Measurements from ENCODE around the gene CDCP2. TPM values are rescaled to one million over a fixed set of nuclear protein-coding genes. Genes with fewer than 3 reads are reported as not detected.

The CDCP2 gene
- total RNA-seq, 1 experiment from 2014 or later = not detected

DNA sequence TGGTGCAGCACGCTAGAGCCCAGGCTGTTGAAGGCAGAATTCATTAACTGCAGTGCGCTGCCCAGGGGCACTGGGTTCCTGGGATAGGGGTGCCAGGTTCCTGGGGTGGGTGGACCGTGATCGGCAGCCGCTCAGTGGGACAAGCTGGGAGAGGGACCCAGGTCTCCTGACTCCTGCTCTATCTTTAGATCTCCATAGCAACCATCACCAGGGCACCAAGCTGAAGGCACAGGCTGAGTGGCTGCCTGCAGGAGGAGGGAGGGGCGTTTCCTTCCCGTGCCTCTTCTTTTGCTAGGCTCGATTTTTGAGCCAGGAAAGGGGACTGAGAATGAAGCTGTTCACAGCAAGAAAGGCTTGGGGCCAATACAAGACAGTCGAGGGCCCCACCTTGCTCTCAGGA, 20.9 kb upstream of the CDCP2 start:
- no peak for DNase-seq (ENCODE audit: low read depth, low spot score)
- no peaks in the 10 kb centered on the region for H3K4me1 ChIP-seq (ENCODE audit: control insufficient read depth, insufficient read depth, low read length)
- no peaks in the 10 kb centered on the region for H3K27me3 ChIP-seq (ENCODE audit: control insufficient read depth, insufficient read depth, low read length)
- POLR2A ChIA-PET = interaction anchor here (0.5 to 0.6 kb wide), 2 partner anchors 139 to 490 kb away, joined by 3 to 7 read pairs; no protein-coding TSS in a partner anchor
- H3K36me3 ChIP-seq (ENCODE audit: control insufficient read depth, insufficient read depth, low read length) = no peaks in the 10 kb centered on the region
- CTCF ChIA-PET = no interaction called here
- no peak for TF ChIP-seq REST (IDR thresholded peaks at IDR 0.05; ENCODE audit: insufficient read depth in 1 of 2, low read depth in 2 of 2, low read length in 1 of 2)
- TF ChIP-seq, protein P1, sequence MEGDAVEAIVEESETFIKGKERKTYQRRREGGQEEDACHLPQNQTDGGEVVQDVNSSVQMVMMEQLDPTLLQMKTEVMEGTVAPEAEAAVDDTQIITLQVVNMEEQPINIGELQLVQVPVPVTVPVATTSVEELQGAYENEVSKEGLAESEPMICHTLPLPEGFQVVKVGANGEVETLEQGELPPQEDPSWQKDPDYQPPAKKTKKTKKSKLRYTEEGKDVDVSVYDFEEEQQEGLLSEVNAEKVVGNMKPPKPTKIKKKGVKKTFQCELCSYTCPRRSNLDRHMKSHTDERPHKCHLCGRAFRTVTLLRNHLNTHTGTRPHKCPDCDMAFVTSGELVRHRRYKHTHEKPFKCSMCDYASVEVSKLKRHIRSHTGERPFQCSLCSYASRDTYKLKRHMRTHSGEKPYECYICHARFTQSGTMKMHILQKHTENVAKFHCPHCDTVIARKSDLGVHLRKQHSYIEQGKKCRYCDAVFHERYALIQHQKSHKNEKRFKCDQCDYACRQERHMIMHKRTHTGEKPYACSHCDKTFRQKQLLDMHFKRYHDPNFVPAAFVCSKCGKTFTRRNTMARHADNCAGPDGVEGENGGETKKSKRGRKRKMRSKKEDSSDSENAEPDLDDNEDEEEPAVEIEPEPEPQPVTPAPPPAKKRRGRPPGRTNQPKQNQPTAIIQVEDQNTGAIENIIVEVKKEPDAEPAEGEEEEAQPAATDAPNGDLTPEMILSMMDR (IDR thresholded peaks at IDR 0.05) = no peak
- no peak for TF ChIP-seq SIN3A (IDR thresholded peaks at IDR 0.05; ENCODE audit: borderline replicate concordance, insufficient read depth, low read depth, low read length)
- TF ChIP-seq TCF7L2 (IDR thresholded peaks at IDR 0.05; ENCODE audit: low read depth, low read length) = no peak
- no peak for TF ChIP-seq POLR2AphosphoS5 (IDR thresholded peaks at IDR 0.05; ENCODE audit: low read depth, low read length)
- no TSS peak for BruUV-seq (replicated peaks)
- no peaks in the 10 kb centered on the region for H3K9me3 ChIP-seq (ENCODE audit: control insufficient read depth, insufficient read depth, low read depth, low read length)
- ATAC-seq = no peak
- intact Hi-C loops (cut with micrococcal nuclease; ENCODE audit: unreplicated experiment) = no loop called here
- no peak overlapping the region for H3K27ac ChIP-seq (ENCODE audit: low read length)
- in situ Hi-C loops (cut with HindIII; ENCODE audit: low pct_unique_long_range_greater_than_20kb, low sequenced_read_pairs) = no loop called here
- no peak overlapping the region for H3K4me3 ChIP-seq (ENCODE audit: low read depth in 2 of 2, low read length in 2 of 2)

DNA sequence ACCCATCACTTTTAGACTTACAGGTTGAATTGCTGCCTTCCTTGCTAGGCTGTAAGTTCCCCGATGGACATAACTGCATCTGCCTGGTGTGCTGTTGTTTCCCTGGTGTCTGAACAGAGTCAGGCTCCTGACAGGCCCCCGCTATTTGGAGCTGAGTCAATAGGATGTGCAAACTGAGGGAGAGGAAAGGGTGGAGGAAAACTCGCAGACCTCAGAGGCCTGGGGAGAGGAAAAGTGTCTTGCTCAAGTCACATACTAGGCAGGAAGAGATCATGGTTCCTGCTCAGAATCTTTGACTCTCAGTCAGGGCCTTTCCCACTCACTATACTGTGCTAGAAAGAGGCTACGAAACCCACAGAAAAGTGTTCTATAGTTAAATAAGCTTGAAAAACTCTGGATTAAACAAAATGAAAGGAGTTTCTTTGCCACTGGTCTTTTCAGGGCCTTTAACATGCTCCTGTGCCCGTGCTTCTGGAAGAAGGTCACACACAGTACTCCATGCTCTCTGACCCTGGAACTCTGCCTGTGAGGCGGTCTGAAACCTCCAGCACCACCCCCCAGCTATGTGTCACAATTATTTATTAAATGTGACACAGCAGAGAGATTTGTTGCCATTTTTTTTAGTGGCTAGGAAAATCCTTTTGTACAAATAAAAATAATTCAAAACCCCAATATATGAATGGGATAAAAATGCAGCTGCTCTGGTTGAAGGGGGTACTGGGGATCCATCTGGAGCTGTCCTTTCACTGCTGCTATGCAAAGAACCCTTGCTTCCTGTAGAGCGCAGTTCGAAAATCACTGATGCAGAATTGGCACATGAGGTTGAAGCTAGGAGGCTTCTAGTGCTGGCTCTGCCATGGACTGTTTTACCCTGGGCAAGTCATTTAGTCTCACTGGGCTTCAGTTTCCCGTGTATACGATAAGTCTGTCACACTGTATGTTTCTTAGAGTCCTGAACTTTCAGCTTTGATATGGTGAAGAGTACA, 20.1 kb upstream of the CDCP2 start:
- CTCF ChIA-PET = no interaction called here

More for the DNA sequence above, 20.1 kb upstream of the CDCP2 start:
- Histone ChIP-seq H3K36me3 (ENCODE audit: control insufficient read depth, insufficient read depth, low read length) (no peaks in the 10 kb centered on the region), H3K27ac (ENCODE audit: low read length) (no peak overlapping the region), H3K27me3 (ENCODE audit: control insufficient read depth, insufficient read depth, low read length) (no peaks in the 10 kb centered on the region), H3K4me3 (ENCODE audit: low read depth in 2 of 2, low read length in 2 of 2) (no peak overlapping the region), H3K4me1 (ENCODE audit: control insufficient read depth, insufficient read depth, low read length) (no peaks in the 10 kb centered on the region), H3K9me3 (ENCODE audit: control insufficient read depth, insufficient read depth, low read depth, low read length) (no peaks in the 10 kb centered on the region)
- ATAC-seq = no peak
- intact Hi-C loops (cut with micrococcal nuclease; ENCODE audit: unreplicated experiment) = no loop called here
- TF ChIP-seq POLR2AphosphoS5 (IDR thresholded peaks at IDR 0.05; ENCODE audit: low read depth, low read length) = no peak
- TF ChIP-seq, protein P1 (IDR thresholded peaks at IDR 0.05) = no peak
- TF ChIP-seq REST (IDR thresholded peaks at IDR 0.05; ENCODE audit: insufficient read depth in 1 of 2, low read depth in 2 of 2, low read length in 1 of 2) = no peak
- TF ChIP-seq TCF7L2 (IDR thresholded peaks at IDR 0.05; ENCODE audit: low read depth, low read length) = no peak
- TF ChIP-seq SIN3A (IDR thresholded peaks at IDR 0.05; ENCODE audit: borderline replicate concordance, insufficient read depth, low read depth, low read length) = no peak
- POLR2A ChIA-PET = interaction anchor here (0.5 kb wide), 1 partner anchor 140 kb away, joined by 3 read pairs; no protein-coding TSS in a partner anchor
- no peak for DNase-seq (ENCODE audit: low read depth, low spot score)
- no TSS peak for BruUV-seq (replicated peaks)
- in situ Hi-C loops (cut with HindIII; ENCODE audit: low pct_unique_long_range_greater_than_20kb, low sequenced_read_pairs) = no loop called here
